Measurements from ENCODE around the gene HPS1. TPM values are rescaled to one million over a fixed set of nuclear protein-coding genes. Genes with fewer than 3 reads are reported as not detected.

The HPS1 gene
- total RNA-seq, 1 experiment from 2014 or later, result 47.4 TPM

DNA sequence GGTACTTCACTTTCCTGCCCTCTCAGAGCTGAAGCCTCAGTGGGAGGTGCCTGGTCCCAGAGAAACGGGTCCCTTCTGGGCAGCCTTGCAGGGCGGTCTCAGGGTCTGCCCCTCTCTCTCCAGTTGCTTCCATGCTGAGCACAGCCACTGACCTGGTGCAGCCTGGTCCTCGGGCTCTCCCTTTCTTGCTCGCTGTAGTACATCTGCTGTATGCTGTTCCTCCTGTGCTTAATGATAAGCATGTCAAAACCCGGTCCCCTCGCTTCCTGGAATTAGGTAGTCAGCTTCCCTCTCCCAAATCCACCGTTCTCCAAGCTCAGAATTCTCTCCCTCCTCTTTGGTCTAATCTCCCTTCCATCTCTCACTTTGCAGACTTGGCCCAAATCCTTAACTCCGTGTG, 11.0 kb upstream of the HPS1 start:
- Histone ChIP-seq H3K4me1 (ENCODE audit: insufficient read depth, low read length) (no peaks in the 10 kb centered on the region; the same call in 1 of the 2 replicates), H3K4me2 (ENCODE audit: insufficient read depth, insufficient read length, low read length) (no peak overlapping the region), H3K9ac (ENCODE audit: extremely low read depth, insufficient read length, low read length) (no peak overlapping the region), H2AK5ac (ENCODE audit: insufficient read length, low read length) (no peak overlapping the region), H3K4ac (ENCODE audit: low read depth, low read length) (no peak overlapping the region), H3K27ac (ENCODE audit: insufficient read length, low read depth, low read length) (no peak overlapping the region), H4K5ac (ENCODE audit: insufficient read length, low read depth, low read length) (no peak overlapping the region), H2BK120ac (ENCODE audit: low read depth, low read length, poor library complexity, severe bottlenecking) (no peak overlapping the region), H3K9me3 (ENCODE audit: control insufficient read depth, low read depth, low read length) (no peaks in the 10 kb centered on the region), H3K79me2 (ENCODE audit: insufficient read depth, low read length) (no peaks in the 10 kb centered on the region), H3K56ac (ENCODE audit: insufficient read length, low read depth, low read length) (no peak overlapping the region), H2BK15ac (ENCODE audit: low read depth, low read length) (no peak overlapping the region), H4K91ac (ENCODE audit: insufficient read length, low read depth, low read length) (no peak overlapping the region), H3T11ph (ENCODE audit: low read length) (no peak overlapping the region), H3K79me1 (ENCODE audit: insufficient read depth, low read depth, low read length, poor library complexity, severe bottlenecking) (no peaks in the 10 kb centered on the region), H4K8ac (replicated peaks; ENCODE audit: insufficient read length, low read depth, low read length) (no peak overlapping the region), H4K20me1 (ENCODE audit: control insufficient read depth, insufficient read depth, insufficient read length) (no peaks in the 10 kb centered on the region), H2BK5ac (ENCODE audit: insufficient read length, low read length) (no peak overlapping the region), H3K23ac (ENCODE audit: insufficient read length, low read depth, low read length) (no peak overlapping the region), H3K27me3 (ENCODE audit: insufficient read depth, low read length) (no peaks in the 10 kb centered on the region), H3K23me2 (ENCODE audit: insufficient read length, low read depth, low read length, poor library complexity, severe bottlenecking) (no peaks in the 10 kb centered on the region), H3K18ac (ENCODE audit: insufficient read length, low read depth, low read length) (no peak overlapping the region), H2BK20ac (ENCODE audit: low read depth, low read length, poor library complexity, severe bottlenecking) (no peak overlapping the region), H2BK12ac (ENCODE audit: insufficient read length, low read depth, low read length) (no peak overlapping the region), H3K14ac (ENCODE audit: insufficient read depth, low read length) (no peak overlapping the region), H2AFZ (ENCODE audit: low read length) (no peak overlapping the region)
- Mint-ChIP-seq H3K27me3 (ENCODE audit: low read depth) (no peaks in the 10 kb centered on the region), H3K9me3 (no peaks in the 10 kb centered on the region), H3K36me3 (ENCODE audit: insufficient read depth in 1 of 3, low read depth in 3 of 3) (no peaks in the 10 kb centered on the region; a peak in 1 of 7 replicates), H3K27ac (no peak overlapping the region), H3K4me1 (peaks cover 41 to 43% of the 10 kb centered on the region in 2 experiments), H3K4me3 (no peak overlapping the region)
- no peak for DNase-seq
- WGBS (ENCODE audit: extremely low coverage, insufficient read length, low lambda C conversion rate), result no CpG with 5 or more reads among the region's 8 CpGs
- TF ChIP-seq, protein P1, sequence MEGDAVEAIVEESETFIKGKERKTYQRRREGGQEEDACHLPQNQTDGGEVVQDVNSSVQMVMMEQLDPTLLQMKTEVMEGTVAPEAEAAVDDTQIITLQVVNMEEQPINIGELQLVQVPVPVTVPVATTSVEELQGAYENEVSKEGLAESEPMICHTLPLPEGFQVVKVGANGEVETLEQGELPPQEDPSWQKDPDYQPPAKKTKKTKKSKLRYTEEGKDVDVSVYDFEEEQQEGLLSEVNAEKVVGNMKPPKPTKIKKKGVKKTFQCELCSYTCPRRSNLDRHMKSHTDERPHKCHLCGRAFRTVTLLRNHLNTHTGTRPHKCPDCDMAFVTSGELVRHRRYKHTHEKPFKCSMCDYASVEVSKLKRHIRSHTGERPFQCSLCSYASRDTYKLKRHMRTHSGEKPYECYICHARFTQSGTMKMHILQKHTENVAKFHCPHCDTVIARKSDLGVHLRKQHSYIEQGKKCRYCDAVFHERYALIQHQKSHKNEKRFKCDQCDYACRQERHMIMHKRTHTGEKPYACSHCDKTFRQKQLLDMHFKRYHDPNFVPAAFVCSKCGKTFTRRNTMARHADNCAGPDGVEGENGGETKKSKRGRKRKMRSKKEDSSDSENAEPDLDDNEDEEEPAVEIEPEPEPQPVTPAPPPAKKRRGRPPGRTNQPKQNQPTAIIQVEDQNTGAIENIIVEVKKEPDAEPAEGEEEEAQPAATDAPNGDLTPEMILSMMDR (conservative IDR thresholded peaks at IDR 0.05), result no peak
